Measurements from ENCODE around the gene TEDC1. TPM values are rescaled to one million over a fixed set of nuclear protein-coding genes. Genes with fewer than 3 reads are reported as not detected.

Gene TEDC1
- total RNA-seq = 7.3 and 8.4 TPM in 2 replicates

- TF ChIP-seq CTCF (IDR thresholded peaks at IDR 0.05; ENCODE audit: insufficient read depth, low read depth, low read length) = peak; percentile 65
- peak within 1 kb of the TSS; percentile 68 for H3K4me3 ChIP-seq (ENCODE audit: low read depth, low read length)
- DNase-seq (ENCODE audit: low read depth) = peak; percentile 100
Observed at GRCh38 chr14:105490572-105491365, at the start of gene TEDC1. Gene TEDC1 (plus strand): TSS chr14:105491246. CDS start chr14:105491376, 130 bp downstream.

GRCh38 chr14:105442125-105442524 lies 48.9 kb upstream of the TEDC1 start:
- TF ChIP-seq CTCF (IDR thresholded peaks at IDR 0.05; ENCODE audit: insufficient read depth, low read depth, low read length) = no peak
- no peak overlapping the region for H3K4me3 ChIP-seq (ENCODE audit: low read depth, low read length)
- no peak for DNase-seq (ENCODE audit: low read depth)

- H3K4me3 ChIP-seq (ENCODE audit: low read depth, low read length) = no peak overlapping the region
- TF ChIP-seq CTCF (IDR thresholded peaks at IDR 0.05; ENCODE audit: insufficient read depth, low read depth, low read length) = no peak
- DNase-seq (ENCODE audit: low read depth) = no peak
Observed at GRCh38 chr14:105442834-105443233, 48.2 kb upstream of the TEDC1 start.

- H3K4me3 ChIP-seq (ENCODE audit: low read depth, low read length) = no peak overlapping the region
- TF ChIP-seq CTCF (IDR thresholded peaks at IDR 0.05; ENCODE audit: insufficient read depth, low read depth, low read length) = no peak
- DNase-seq (ENCODE audit: low read depth) = no peak
Observed at GRCh38 chr14:105444859-105445258, 46.2 kb upstream of the TEDC1 start.

- TF ChIP-seq CTCF (IDR thresholded peaks at IDR 0.05; ENCODE audit: insufficient read depth, low read depth, low read length) = no peak
- no peak for DNase-seq (ENCODE audit: low read depth)
- H3K4me3 ChIP-seq (ENCODE audit: low read depth, low read length) = no peak overlapping the region
Observed at GRCh38 chr14:105445290-105445689, 45.8 kb upstream of the TEDC1 start.

GRCh38 chr14:105445901-105446845 lies 44.9 kb upstream of the TEDC1 start:
- no peak for TF ChIP-seq CTCF (IDR thresholded peaks at IDR 0.05; ENCODE audit: insufficient read depth, low read depth, low read length)
- no peak overlapping the region for H3K4me3 ChIP-seq (ENCODE audit: low read depth, low read length)
- no peak for DNase-seq (ENCODE audit: low read depth)

Data from fibroblast of villous mesenchyme (primary cell).